PC-9 (cell line): ENCODE results near the gene HSP90AB1. TPM values are rescaled to one million over a fixed set of nuclear protein-coding genes. Genes with fewer than 3 reads are reported as not detected.

Experiments
- BruUV-seq: library from RNA; stranded (reverse); fragments of 400-500 nt; replicated peaks from 2 replicates; lab custom pipeline; 2021; lab: Mats Ljungman, UMichigan
- CTCF ChIA-PET: fragments of 300-600 bp; sonication (Branson Sonifier 250); formaldehyde crosslinking; loops from one replicate; lab custom pipeline; 2022; ENCODE audit warnings: antibody characterized with exemption; lab: Charles Lee
- POLR2A ChIA-PET: fragments of 300-600 bp; sonication (Branson Sonifier 250); formaldehyde crosslinking; loops from one replicate; lab custom pipeline; 2022; ENCODE audit warnings: antibody characterized with exemption; ENCODE audit not compliant: unreplicated experiment; lab: Charles Lee
- DNase-seq, 2 experiments: peaks; one replicate each; pipeline versions ENCODE4 v3.0.0 to v3.0.0-alpha.2; 2015 to 2022; ENCODE audit warnings: mixed read lengths in 1 of 2
- H2AFZ ChIP-seq: fragments of 200-600 bp; sonication (generic); 2 replicates; pipeline ENCODE4 v1.8.1; 2017; ENCODE audit warnings: antibody characterized with exemption
- H3F3A ChIP-seq: fragments of 200-600 bp; sonication (generic); 2 replicates; pipeline ENCODE4 v1.8.1; 2017; ENCODE audit warnings: antibody characterized with exemption, mild to moderate bottlenecking, low read depth; ENCODE audit not compliant: insufficient read depth
- H3K27ac ChIP-seq: fragments of 200-600 bp; sonication (generic); 2 replicates; pipeline ENCODE4 v1.6.1; 2016; ENCODE audit warnings: mixed run types
- H3K27me3 ChIP-seq: fragments of 200-600 bp; sonication (generic); 2 replicates; pipeline ENCODE4 v1.6.1; 2016; ENCODE audit warnings: low read depth, mixed run types; ENCODE audit not compliant: insufficient read depth
- H3K36me3 ChIP-seq: fragments of 200-600 bp; sonication (generic); 2 replicates; pipeline ENCODE4 v1.6.1; 2016; ENCODE audit warnings: low read depth, mixed run types
- H3K4me1 ChIP-seq: fragments of 200-600 bp; sonication (generic); replicated peaks from 2 replicates; pipeline ENCODE4 v1.6.1; 2016; ENCODE audit warnings: mixed run types; ENCODE audit not compliant: insufficient read depth
- H3K4me2 ChIP-seq: fragments of 200-600 bp; sonication (generic); 2 replicates; pipeline ENCODE4 v1.6.1; 2017; ENCODE audit warnings: mixed run types
- H3K4me3 ChIP-seq: fragments of 200-600 bp; sonication (generic); 2 replicates; pipeline ENCODE4 v1.6.1; 2016; ENCODE audit warnings: mixed run types
- H3K79me2 ChIP-seq: fragments of 200-600 bp; sonication (generic); 2 replicates; pipeline ENCODE4 v1.6.1; 2017; ENCODE audit warnings: low read depth, mixed run types
- H3K9me2 ChIP-seq: fragments of 200-600 bp; sonication (generic); 2 replicates; pipeline ENCODE4 v1.8.1; 2017; ENCODE audit warnings: mild to moderate bottlenecking; ENCODE audit not compliant: insufficient read depth
- H3K9me3 ChIP-seq: fragments of 200-600 bp; sonication (generic); 2 replicates; pipeline ENCODE4 v1.8.1; 2016; ENCODE audit warnings: low read depth; ENCODE audit not compliant: insufficient read depth
- H4K20me1 ChIP-seq: fragments of 200-600 bp; sonication (generic); 2 replicates; pipeline ENCODE4 v1.8.1; 2017; ENCODE audit not compliant: insufficient read depth
- EZH2 ChIP-seq: fragments of 200-600 bp; sonication (generic); IDR thresholded peaks from 2 replicates; pipeline ENCODE4 v1.8.0; 2017; ENCODE audit warnings: antibody characterized with exemption, low read depth
- intact Hi-C: fragments of 100-400 bp; cut with micrococcal nuclease; formaldehyde crosslinking; loops from one replicate; pipeline ENCODE4 v1.10.0; 2022; ENCODE audit not compliant: unreplicated experiment
- total RNA-seq: library from RNA; stranded (reverse); gene quantifications from 2 replicates; pipeline ENCODE4 v1.2.3, GENCODE V29; 2021
- TF ChIP-seq, protein P1 (sequence below): fragments of 200-600 bp; sonication (generic); conservative IDR thresholded peaks from 2 replicates; pipeline ENCODE4 v1.6.1; 2017; ENCODE audit warnings: mixed run types, antibody characterized with exemption, mild to moderate bottlenecking, moderate library complexity

The HSP90AB1 gene
- total RNA-seq, 1 experiment from 2014 or later = 1,136 TPM

DNA sequence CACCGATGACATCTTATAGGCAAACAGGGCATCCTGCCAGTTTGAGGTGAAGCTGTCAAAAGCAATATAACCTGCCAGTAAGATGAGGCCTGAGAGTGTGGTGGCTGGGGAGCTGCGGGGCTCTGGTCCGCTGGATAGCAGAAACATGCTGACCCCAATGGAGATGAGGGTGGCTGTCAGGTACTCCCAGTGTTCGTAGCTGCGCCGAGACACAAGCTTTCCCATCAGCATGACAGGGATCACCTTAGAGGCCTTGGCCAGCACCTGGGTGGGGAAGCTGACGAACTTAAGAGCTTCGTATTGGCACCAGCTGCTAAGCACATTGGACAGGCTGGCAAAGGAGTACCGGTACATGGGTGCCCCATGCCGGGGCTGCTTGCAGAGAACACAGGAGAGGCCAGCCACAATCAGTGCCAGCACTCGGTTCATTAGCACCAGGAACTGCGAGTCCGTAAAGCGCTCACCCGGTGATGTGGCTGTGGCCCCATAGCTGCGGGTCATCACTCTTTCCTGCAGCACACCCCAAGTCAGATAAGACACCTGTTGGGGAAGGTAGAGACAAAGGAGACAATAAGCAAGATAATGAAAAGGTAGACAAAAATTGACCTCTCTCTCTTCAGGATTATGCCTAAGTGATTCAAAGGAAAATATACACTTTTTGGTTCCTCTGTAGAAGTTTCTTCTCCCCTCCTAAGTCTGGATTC lies 8.4 kb downstream of the HSP90AB1 start:
- CTCF ChIA-PET = no interaction called here
- Histone ChIP-seq H3K4me2 (peak overlapping the region; percentile 98), H2AFZ (no peak overlapping the region), H3K4me3 (peak overlapping the region; percentile 78; the same call in 1 of the 2 replicates), H3K36me3 (peaks cover 42% of the 10 kb centered on the region), H3K79me2 (peaks cover 58% of the 10 kb centered on the region), H3K4me1 (peaks cover 33% of the 10 kb centered on the region; the same call in 1 of the 2 replicates), H3K9me2 (no peaks in the 10 kb centered on the region), H3K27ac (peak overlapping the region; percentile 36), H3K27me3 (no peaks in the 10 kb centered on the region), H3F3A (peaks cover 74% of the 10 kb centered on the region), H4K20me1 (peaks cover 64% of the 10 kb centered on the region), H3K9me3 (no peaks in the 10 kb centered on the region)
- POLR2A ChIA-PET = interaction anchor here (0.5 to 0.8 kb wide), 2 partner anchors 9 to 625 kb away, joined by 3 to 4 read pairs; no protein-coding TSS in a partner anchor
- TF ChIP-seq, protein P1, sequence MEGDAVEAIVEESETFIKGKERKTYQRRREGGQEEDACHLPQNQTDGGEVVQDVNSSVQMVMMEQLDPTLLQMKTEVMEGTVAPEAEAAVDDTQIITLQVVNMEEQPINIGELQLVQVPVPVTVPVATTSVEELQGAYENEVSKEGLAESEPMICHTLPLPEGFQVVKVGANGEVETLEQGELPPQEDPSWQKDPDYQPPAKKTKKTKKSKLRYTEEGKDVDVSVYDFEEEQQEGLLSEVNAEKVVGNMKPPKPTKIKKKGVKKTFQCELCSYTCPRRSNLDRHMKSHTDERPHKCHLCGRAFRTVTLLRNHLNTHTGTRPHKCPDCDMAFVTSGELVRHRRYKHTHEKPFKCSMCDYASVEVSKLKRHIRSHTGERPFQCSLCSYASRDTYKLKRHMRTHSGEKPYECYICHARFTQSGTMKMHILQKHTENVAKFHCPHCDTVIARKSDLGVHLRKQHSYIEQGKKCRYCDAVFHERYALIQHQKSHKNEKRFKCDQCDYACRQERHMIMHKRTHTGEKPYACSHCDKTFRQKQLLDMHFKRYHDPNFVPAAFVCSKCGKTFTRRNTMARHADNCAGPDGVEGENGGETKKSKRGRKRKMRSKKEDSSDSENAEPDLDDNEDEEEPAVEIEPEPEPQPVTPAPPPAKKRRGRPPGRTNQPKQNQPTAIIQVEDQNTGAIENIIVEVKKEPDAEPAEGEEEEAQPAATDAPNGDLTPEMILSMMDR = no peak
- TF ChIP-seq EZH2 = no peak
- no TSS peak for BruUV-seq
- peak; percentile 20 to 55 for DNase-seq
- intact Hi-C loops = no loop called here

DNA sequence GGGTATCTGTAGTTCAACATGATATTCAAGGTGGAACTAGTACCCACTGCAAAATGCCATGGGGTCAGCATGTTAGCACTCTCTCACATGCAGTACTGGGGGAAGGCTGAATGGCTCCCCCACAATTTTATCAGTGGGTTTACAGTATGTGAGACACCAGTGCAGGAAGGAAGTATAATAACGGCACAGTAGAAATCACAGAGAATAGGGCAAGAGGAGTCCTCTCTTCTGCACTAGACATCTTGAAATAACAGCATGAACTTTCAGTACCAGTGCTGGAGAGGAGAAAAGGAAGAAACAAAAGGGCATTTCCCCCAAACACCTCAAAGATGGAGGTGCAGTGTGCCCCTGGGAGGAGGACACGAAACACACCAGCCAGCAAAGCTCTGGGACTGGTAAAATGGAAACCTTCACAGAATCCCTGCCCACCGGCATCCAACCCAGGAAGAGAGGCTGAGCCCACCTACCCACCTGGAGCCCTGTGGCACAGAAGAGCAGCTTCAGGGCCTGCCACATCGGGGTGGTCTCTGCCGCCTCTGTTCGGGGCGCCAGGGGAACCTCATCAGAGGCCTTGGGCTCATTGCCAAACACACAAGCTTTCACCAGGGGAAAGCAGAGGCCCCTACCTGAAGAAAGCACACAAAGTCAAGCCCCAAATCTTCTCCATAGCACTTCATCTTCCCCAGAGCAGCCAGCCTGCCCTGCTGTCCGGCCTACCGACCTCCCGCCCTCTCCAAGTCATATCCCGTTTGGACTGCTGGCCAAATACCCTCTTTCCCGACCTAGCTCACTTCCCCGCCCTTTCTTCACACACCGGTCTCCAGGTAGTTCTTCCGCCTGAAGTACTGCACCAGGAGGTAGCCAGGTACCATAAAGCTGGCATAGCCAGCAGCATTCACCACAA lies 9.2 kb downstream of the HSP90AB1 start:
- Histone ChIP-seq H3K4me3 (peak overlapping the region; percentile 78), H3K27ac (peak overlapping the region; percentile 36), H3K36me3 (peaks cover 33% of the 10 kb centered on the region), H3K4me2 (peak overlapping the region; percentile 98), H4K20me1 (peaks cover 55% of the 10 kb centered on the region), H2AFZ (no peak overlapping the region), H3K9me3 (no peaks in the 10 kb centered on the region), H3K27me3 (no peaks in the 10 kb centered on the region), H3F3A (peaks cover 66% of the 10 kb centered on the region), H3K4me1 (peaks cover 24% of the 10 kb centered on the region; the same call in 1 of the 2 replicates), H3K9me2 (no peaks in the 10 kb centered on the region), H3K79me2 (peaks cover 49% of the 10 kb centered on the region)
- TF ChIP-seq EZH2 = no peak
- TF ChIP-seq, protein P1 = no peak
- TSS peak; percentile 27 for BruUV-seq
- intact Hi-C loops = loop anchor here (2.0 kb wide), 1 partner anchor 83 kb away; no protein-coding TSS in a partner anchor
- DNase-seq = peak; percentile 16 to 40
- ChIA-PET CTCF (interaction anchor here (0.6 to 1.0 kb wide), 5 partner anchors 19 to 129 kb away, joined by 3 to 14 read pairs (median 4); partner anchors contain the start of gene TMEM63B), POLR2A (interaction anchor here (0.5 to 1.0 kb wide), 6 partner anchors 9 to 487 kb away, joined by 3 to 17 read pairs (median 6); partner anchors contain the start of gene HSP90AB1)

DNA sequence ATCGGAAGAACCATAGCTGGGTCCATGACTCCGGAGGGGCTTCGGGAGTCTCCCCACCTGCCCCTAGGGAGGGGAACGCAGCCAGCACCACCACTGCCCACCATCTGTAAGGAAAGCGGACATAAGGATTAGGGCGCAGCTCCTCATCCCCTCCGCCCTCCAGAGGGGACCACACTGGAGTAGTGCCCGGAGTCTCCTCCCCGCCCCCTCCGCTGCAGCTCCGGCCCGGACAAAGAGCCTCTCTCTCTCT lies 9.8 kb downstream of the HSP90AB1 start:
- POLR2A ChIA-PET = interaction anchor here (0.5 to 1.0 kb wide), 7 partner anchors 10 to 1324 kb away, joined by 3 to 17 read pairs (median 6); partner anchors contain the start of genes HSP90AB1, MRPL14 and TMEM63B
- no peaks in the 10 kb centered on the region for H3K27me3 ChIP-seq
- peak overlapping the region; percentile 78 for H3K4me3 ChIP-seq
- TF ChIP-seq, protein P1 = no peak
- TF ChIP-seq EZH2 = no peak
- peaks cover 28% of the 10 kb centered on the region for H3K36me3 ChIP-seq
- H3K4me1 ChIP-seq = peaks cover 18% of the 10 kb centered on the region; the same call in 1 of the 2 replicates
- H3K4me2 ChIP-seq = peak overlapping the region; percentile 98
- CTCF ChIA-PET = interaction anchor here (0.6 to 1.0 kb wide), 5 partner anchors 19 to 129 kb away, joined by 3 to 14 read pairs (median 4); partner anchors contain the start of gene TMEM63B
- no TSS peak for BruUV-seq
- H3K9me2 ChIP-seq = no peaks in the 10 kb centered on the region
- H3K27ac ChIP-seq = peak overlapping the region; percentile 36; the same call in 1 of the 2 replicates
- no peak for DNase-seq
- peaks cover 60% of the 10 kb centered on the region for H3F3A ChIP-seq
- peaks cover 50% of the 10 kb centered on the region for H4K20me1 ChIP-seq
- peaks cover 43% of the 10 kb centered on the region for H3K79me2 ChIP-seq
- no peaks in the 10 kb centered on the region for H3K9me3 ChIP-seq
- H2AFZ ChIP-seq = peak overlapping the region; percentile 78; the same call in 1 of the 2 replicates
- intact Hi-C loops = loop anchor here (2.0 kb wide), 1 partner anchor 84 kb away; no protein-coding TSS in a partner anchor
